GM13977 (cell line): ENCODE data around the gene MBD1.
"Not testable (repeated sequence)": the region's sequence is repeated elsewhere in the genome, so short reads cannot be mapped to it uniquely, and the experiment has no call there.

ENCODE experiments used
- DNase-seq: peaks from one replicate; pipeline ENCODE4 v3.0.0; 2012; ENCODE audit warnings: low spot score
- CTCF ChIP-seq: IDR thresholded peaks from 2 replicates; pipeline ENCODE4 v1.5.1; 2012; ENCODE audit warnings: mild to moderate bottlenecking, control low read depth; ENCODE audit not compliant: insufficient read depth; ENCODE audit errors: extremely low read depth, missing control alignments
- in situ Hi-C: fragments of 300-500 bp; cut with MboI; formaldehyde crosslinking; loops from one replicate; pipeline ENCODE4 v1.12.0; 2022; ENCODE audit warnings: low sequenced_read_pairs, low pct_unique_long_range_greater_than_20kb, mixed read lengths, inconsistent platforms; ENCODE audit not compliant: unreplicated experiment

MBD1 gene

GRCh38 chr18:50231621-50232020, 49.7 kb downstream of the MBD1 start:
- no peak for DNase-seq
- TF ChIP-seq CTCF, result no peak

GRCh38 chr18:50220249-50220648, 61.1 kb downstream of the MBD1 start:
- in situ Hi-C loops, DNase-seq: not testable (repeated sequence)

More at GRCh38 chr18:50231621-50232020, 49.7 kb downstream of the MBD1 start:
- in situ Hi-C loops, result no loop called here
